ENCODE results near the gene OPN5. TPM values are rescaled to one million over a fixed set of nuclear protein-coding genes. Genes with fewer than 3 reads are reported as not detected.

The OPN5 gene
- total RNA-seq, 2 donors from 2014 or later: 0.85 TPM; not detected in 1

DNA sequence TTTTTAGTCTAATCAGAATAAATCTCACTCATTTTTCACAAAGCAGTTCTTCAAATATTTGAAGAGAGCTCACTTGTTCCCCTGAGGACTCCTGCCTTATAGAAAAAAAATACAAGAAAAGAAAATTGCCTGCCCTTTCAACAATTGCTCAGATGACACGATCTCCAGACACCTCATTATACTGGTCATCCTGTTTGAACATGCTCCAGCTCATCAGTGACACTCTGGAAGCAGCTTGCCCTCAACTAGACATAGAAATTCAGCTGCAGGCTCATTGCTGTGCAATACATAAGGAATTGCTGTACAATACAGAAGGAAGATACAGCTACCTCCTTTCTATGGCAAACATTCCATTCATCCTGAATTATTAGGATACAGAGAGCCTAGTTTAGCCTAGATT lies 73.1 kb downstream of the OPN5 start:
- no peaks in the 10 kb centered on the region for H3K4me1 ChIP-seq (replicated peaks)

DNA sequence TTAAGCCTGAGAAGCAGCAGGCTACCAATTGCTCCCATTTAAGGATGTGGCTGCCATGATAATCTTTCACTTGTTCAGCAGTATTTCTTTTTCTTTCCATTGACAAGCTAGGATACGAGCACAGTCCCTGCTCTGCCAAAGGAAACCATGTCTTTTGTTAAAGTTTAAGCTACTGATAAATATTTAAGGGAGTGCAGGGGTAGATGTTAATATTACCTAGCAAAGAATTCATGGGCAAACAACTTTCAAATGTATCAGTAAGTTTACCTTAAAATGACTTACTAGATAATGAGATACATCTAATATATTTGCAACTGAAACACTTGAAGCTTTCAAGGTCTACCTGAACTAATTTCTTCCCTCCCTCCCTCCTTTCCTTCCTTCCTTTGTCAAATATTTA lies 77.3 kb downstream of the OPN5 start:
- Histone ChIP-seq H3K9me3 (no peaks in the 10 kb centered on the region), H3K36me3 (no peaks in the 10 kb centered on the region), H3K27me3 (replicated peaks; ENCODE audit: insufficient read depth) (no peaks in the 10 kb centered on the region), H3K4me1 (replicated peaks) (no peaks in the 10 kb centered on the region), H3K4me3 (no peak overlapping the region), H3K27ac (no peak overlapping the region)
- intact Hi-C loops (cut with DNase I): no loop called here
- TF ChIP-seq, protein P1, sequence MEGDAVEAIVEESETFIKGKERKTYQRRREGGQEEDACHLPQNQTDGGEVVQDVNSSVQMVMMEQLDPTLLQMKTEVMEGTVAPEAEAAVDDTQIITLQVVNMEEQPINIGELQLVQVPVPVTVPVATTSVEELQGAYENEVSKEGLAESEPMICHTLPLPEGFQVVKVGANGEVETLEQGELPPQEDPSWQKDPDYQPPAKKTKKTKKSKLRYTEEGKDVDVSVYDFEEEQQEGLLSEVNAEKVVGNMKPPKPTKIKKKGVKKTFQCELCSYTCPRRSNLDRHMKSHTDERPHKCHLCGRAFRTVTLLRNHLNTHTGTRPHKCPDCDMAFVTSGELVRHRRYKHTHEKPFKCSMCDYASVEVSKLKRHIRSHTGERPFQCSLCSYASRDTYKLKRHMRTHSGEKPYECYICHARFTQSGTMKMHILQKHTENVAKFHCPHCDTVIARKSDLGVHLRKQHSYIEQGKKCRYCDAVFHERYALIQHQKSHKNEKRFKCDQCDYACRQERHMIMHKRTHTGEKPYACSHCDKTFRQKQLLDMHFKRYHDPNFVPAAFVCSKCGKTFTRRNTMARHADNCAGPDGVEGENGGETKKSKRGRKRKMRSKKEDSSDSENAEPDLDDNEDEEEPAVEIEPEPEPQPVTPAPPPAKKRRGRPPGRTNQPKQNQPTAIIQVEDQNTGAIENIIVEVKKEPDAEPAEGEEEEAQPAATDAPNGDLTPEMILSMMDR (IDR thresholded peaks at IDR 0.05): no peak
- 26% methylated on average over 1 of the region's 1 CpG for WGBS
- no peak for DNase-seq (ENCODE audit: low spot score)

More for the DNA sequence above, 73.1 kb downstream of the OPN5 start:
- Histone ChIP-seq H3K36me3 (no peaks in the 10 kb centered on the region), H3K4me3 (no peak overlapping the region), H3K27ac (no peak overlapping the region), H3K27me3 (replicated peaks; ENCODE audit: insufficient read depth) (no peaks in the 10 kb centered on the region), H3K9me3 (no peaks in the 10 kb centered on the region)
- 41% methylated on average over 1 of the region's 1 CpG for WGBS
- DNase-seq (ENCODE audit: low spot score): no peak
- intact Hi-C loops (cut with DNase I): no loop called here
- TF ChIP-seq POLR2AphosphoS5 (IDR thresholded peaks at IDR 0.05) (no peak), POLR2A (IDR thresholded peaks at IDR 0.05) (no peak)
- TF ChIP-seq, protein P1 (IDR thresholded peaks at IDR 0.05): no peak

DNA sequence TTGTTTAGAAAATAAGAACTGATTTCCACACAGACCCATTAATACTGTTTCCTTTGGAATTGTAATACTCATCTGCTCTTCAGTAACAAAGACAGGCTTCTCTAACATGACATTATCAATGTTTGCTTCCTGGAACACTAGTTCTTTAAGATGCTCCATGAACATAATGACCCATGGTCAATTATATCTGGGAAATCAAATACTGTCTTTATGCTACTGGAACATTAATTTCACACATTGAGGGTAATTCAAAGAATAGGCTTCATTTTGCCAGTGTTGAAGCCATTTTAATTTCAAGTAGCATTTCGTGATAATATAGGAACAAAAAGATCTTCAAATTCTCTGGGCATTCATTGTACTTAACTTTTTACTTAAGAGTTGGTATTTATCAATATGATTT lies 80.9 kb downstream of the OPN5 start:
- Histone ChIP-seq H3K36me3 (no peaks in the 10 kb centered on the region), H3K4me3 (no peak overlapping the region), H3K9me3 (no peaks in the 10 kb centered on the region), H3K4me1 (replicated peaks) (no peaks in the 10 kb centered on the region), H3K27ac (no peak overlapping the region), H3K27me3 (replicated peaks; ENCODE audit: insufficient read depth) (no peaks in the 10 kb centered on the region)
- intact Hi-C loops (cut with DNase I): no loop called here
- TF ChIP-seq POLR2A (IDR thresholded peaks at IDR 0.05) (no peak), POLR2AphosphoS5 (IDR thresholded peaks at IDR 0.05) (no peak)
- TF ChIP-seq, protein P1 (IDR thresholded peaks at IDR 0.05): no peak
- DNase-seq (ENCODE audit: low spot score): no peak
- WGBS: 87% methylated on average over 1 of the region's 1 CpG

DNA sequence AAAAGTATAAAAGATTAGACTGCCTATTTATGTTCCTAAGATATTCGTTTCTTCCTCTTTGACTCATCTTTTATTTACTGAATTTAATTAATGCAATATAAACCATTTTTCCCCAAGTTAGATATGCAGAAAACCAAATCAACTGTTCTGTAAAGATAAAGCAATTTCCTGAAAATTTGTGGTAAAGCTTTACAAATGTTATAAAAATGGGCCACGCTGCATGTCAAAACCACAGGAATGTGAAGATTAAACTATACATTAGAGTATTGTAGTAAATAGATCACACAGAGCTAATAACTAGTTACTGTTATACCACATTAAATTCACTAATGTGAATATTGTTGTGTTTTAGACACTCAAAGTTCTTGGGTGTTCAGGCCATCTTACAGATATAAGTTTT lies 83.4 kb downstream of the OPN5 start:
- H3K4me3 ChIP-seq: no peak overlapping the region
- H3K4me1 ChIP-seq (replicated peaks): no peaks in the 10 kb centered on the region
- 26% methylated on average over 2 of the region's 2 CpGs for WGBS
- H3K9me3 ChIP-seq: no peaks in the 10 kb centered on the region
- H3K27ac ChIP-seq: no peak overlapping the region
- TF ChIP-seq POLR2A (IDR thresholded peaks at IDR 0.05) (no peak), POLR2AphosphoS5 (IDR thresholded peaks at IDR 0.05) (no peak)
- TF ChIP-seq, protein P1 (IDR thresholded peaks at IDR 0.05): no peak
- no peaks in the 10 kb centered on the region for H3K27me3 ChIP-seq (replicated peaks; ENCODE audit: insufficient read depth)
- DNase-seq (ENCODE audit: low spot score): no peak
- H3K36me3 ChIP-seq: no peaks in the 10 kb centered on the region
- intact Hi-C loops (cut with DNase I): no loop called here

DNA sequence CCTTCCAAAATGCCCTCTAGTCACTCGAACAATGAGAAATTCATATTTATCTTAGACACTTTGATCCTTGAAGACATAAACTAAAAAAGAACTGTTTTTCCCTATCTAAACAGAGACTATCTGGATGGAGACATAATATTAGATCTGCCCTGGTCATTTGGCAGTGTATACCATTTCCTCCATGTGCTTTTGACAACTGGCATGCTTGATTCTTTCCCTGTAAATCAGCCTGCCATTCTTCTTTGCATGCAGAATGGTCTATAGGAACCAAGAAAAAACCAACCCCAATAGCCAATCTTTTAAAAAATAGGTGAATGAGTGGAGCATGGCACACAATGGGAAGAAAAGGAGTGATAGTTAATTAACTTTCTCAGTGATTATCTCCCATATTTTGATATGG lies 93.8 kb downstream of the OPN5 start:
- Histone ChIP-seq H3K4me3 (no peak overlapping the region), H3K4me1 (replicated peaks) (no peaks in the 10 kb centered on the region), H3K36me3 (no peaks in the 10 kb centered on the region), H3K9me3 (no peaks in the 10 kb centered on the region), H3K27me3 (replicated peaks; ENCODE audit: insufficient read depth) (no peaks in the 10 kb centered on the region), H3K27ac (no peak overlapping the region)
- TF ChIP-seq POLR2AphosphoS5 (IDR thresholded peaks at IDR 0.05): no peak
- no peak for TF ChIP-seq POLR2A (IDR thresholded peaks at IDR 0.05)
- TF ChIP-seq, protein P1 (IDR thresholded peaks at IDR 0.05): no peak
- no peak for DNase-seq (ENCODE audit: low spot score)
- intact Hi-C loops (cut with DNase I): no loop called here
- WGBS: 66% methylated on average over 1 of the region's 1 CpG

Small RNA genes within 50 kb of the gene (small RNA-seq; reads per million reads assigned to genes)
- 0 reads per million in 2 donors for gene RNU1-105P

Other genes starting within 250 kb of the OPN5 start
- under 1 TPM in 1 of 2 donors, not detected in 1; 0.23 TPM for gene ADGRF4, start 83.5 kb upstream of the OPN5 start, total RNA-seq